Measurements from ENCODE around the gene MOCS2. TPM values are rescaled to one million over a fixed set of nuclear protein-coding genes. Genes with fewer than 3 reads are reported as not detected.

Gene MOCS2
- total and polyA plus RNA-seq, 10 of the 15 experiments (the other 5 are each of a cell fraction or from before 2014, with no cell fraction given), result 11.0 to 27.4 (median 22.5) TPM

- H3K36me3 ChIP-seq (ENCODE audit: control insufficient read depth in 2 of 2, insufficient read depth in 2 of 2, low read length in 1 of 2), result no peaks in the 10 kb centered on the region
- H3K4me3 ChIP-seq, result no peak overlapping the region
- no peak for DNase-seq (ENCODE audit: low read depth, low spot score)
- BruUV-seq (replicated peaks), result no TSS peak
- intact Hi-C loops (cut with micrococcal nuclease; ENCODE audit: unreplicated experiment), result no loop called here
- ChIA-PET SMC1A (ENCODE audit: uncharacterized antibody, unreplicated experiment) (no interaction called here), CTCF (interaction anchor here (3.2 kb wide), 1 partner anchor 168 kb away, joined by 13 read pairs; no protein-coding TSS in a partner anchor), POLR2A (no interaction called here), RAD21 (ENCODE audit: unreplicated experiment) (interaction anchor here (1.8 kb wide), 1 partner anchor 168 kb away, joined by 4 read pairs; no protein-coding TSS in a partner anchor)
- ATAC-seq, result no peak
- no peaks in the 10 kb centered on the region for H3K4me1 ChIP-seq (ENCODE audit: control insufficient read depth, insufficient read depth, low read length)
- no peak for FAIRE-seq
- no peak overlapping the region for H3K4me2 ChIP-seq (ENCODE audit: control insufficient read depth, insufficient read depth)
- WGBS (ENCODE audit: insufficient coverage, insufficient replicate concordance, low lambda C conversion rate, missing lambda C conversion rate), result 93% methylated on average over 1 of the region's 1 CpG
- no peaks in the 10 kb centered on the region for H3K9me3 ChIP-seq (replicated peaks; ENCODE audit: control insufficient read depth, insufficient read depth, low read length)
- no peaks in the 10 kb centered on the region for H4K20me1 ChIP-seq (ENCODE audit: control insufficient read depth, insufficient read depth)
- no peak overlapping the region for H3K27ac ChIP-seq (ENCODE audit: control insufficient read depth, insufficient read depth)
- H3K9ac ChIP-seq (ENCODE audit: control insufficient read depth, insufficient read depth, low read length), result no peak overlapping the region
- no peak overlapping the region for H2AFZ ChIP-seq (ENCODE audit: control insufficient read depth, low read depth, low read length)
- no peaks in the 10 kb centered on the region for H3K79me2 ChIP-seq (ENCODE audit: control insufficient read depth, insufficient read depth, low read length)
- H3K27me3 ChIP-seq (replicated peaks in 1 of 2; ENCODE audit: control insufficient read depth in 2 of 2, insufficient read depth in 2 of 2, low read length in 1 of 2), result no peaks in the 10 kb centered on the region; a peak in 2 of 4 replicates
- in situ Hi-C loops (cut with MboI), result no loop called here
- TF ChIP-seq, protein P1, sequence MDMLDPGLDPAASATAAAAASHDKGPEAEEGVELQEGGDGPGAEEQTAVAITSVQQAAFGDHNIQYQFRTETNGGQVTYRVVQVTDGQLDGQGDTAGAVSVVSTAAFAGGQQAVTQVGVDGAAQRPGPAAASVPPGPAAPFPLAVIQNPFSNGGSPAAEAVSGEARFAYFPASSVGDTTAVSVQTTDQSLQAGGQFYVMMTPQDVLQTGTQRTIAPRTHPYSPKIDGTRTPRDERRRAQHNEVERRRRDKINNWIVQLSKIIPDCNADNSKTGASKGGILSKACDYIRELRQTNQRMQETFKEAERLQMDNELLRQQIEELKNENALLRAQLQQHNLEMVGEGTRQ (IDR thresholded peaks at IDR 0.05; ENCODE audit: borderline replicate concordance, low read depth, low read length), result no peak
- TF ChIP-seq RBBP5 (conservative IDR thresholded peaks at IDR 0.05) (no peak), ZBTB33 (IDR thresholded peaks at IDR 0.05) (no peak), E4F1 (IDR thresholded peaks at IDR 0.05; ENCODE audit: borderline replicate concordance, partially characterized antibody) (no peak), JUND (IDR thresholded peaks at IDR 0.05; ENCODE audit: low read depth, low read length) (no peak), ATF2 (IDR thresholded peaks at IDR 0.05; ENCODE audit: low read length) (no peak), YY1 (IDR thresholded peaks at IDR 0.05; ENCODE audit: low read depth, low read length) (no peak), MEF2A (IDR thresholded peaks at IDR 0.05; ENCODE audit: insufficient read depth, low read depth, low read length) (no peak), MTA2 (IDR thresholded peaks at IDR 0.05; ENCODE audit: low read depth) (no peak), PML (IDR thresholded peaks at IDR 0.05; ENCODE audit: low read length) (no peak), SREBF1 (IDR thresholded peaks at IDR 0.05; ENCODE audit: low read length) (no peak), HCFC1 (IDR thresholded peaks at IDR 0.05; ENCODE audit: low read length) (no peak), STAT3 (IDR thresholded peaks at IDR 0.05; ENCODE audit: low read depth, low read length) (no peak), POLR2AphosphoS5 (IDR thresholded peaks at IDR 0.05; ENCODE audit: low read length) (no peak), EP300 (IDR thresholded peaks at IDR 0.05; ENCODE audit: borderline replicate concordance in 1 of 2, control insufficient read depth in 1 of 2, low read depth in 2 of 2, low read length in 2 of 2) (no peak)
- TF ChIP-seq, protein P2, sequence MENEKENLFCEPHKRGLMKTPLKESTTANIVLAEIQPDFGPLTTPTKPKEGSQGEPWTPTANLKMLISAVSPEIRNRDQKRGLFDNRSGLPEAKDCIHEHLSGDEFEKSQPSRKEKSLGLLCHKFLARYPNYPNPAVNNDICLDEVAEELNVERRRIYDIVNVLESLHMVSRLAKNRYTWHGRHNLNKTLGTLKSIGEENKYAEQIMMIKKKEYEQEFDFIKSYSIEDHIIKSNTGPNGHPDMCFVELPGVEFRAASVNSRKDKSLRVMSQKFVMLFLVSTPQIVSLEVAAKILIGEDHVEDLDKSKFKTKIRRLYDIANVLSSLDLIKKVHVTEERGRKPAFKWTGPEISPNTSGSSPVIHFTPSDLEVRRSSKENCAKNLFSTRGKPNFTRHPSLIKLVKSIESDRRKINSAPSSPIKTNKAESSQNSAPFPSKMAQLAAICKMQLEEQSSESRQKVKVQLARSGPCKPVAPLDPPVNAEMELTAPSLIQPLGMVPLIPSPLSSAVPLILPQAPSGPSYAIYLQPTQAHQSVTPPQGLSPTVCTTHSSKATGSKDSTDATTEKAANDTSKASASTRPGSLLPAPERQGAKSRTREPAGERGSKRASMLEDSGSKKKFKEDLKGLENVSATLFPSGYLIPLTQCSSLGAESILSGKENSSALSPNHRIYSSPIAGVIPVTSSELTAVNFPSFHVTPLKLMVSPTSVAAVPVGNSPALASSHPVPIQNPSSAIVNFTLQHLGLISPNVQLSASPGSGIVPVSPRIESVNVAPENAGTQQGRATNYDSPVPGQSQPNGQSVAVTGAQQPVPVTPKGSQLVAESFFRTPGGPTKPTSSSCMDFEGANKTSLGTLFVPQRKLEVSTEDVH (IDR thresholded peaks at IDR 0.05; ENCODE audit: low read depth, partially characterized antibody), result no peak
Measured at GRCh38 chr5:53116597-53116996, 7.0 kb upstream of the MOCS2 start.
